ENCODE results near the gene SAMSN1. TPM values are rescaled to one million over a fixed set of nuclear protein-coding genes. Genes with fewer than 3 reads are reported as not detected.
A peak's percentile ranks its signal among the peaks of the same experiment; 100 is the strongest.
"Not testable (repeated sequence)": the region's sequence is repeated elsewhere in the genome, so short reads cannot be mapped to it uniquely, and the experiment has no call there.

Gene SAMSN1
- total RNA-seq, 2 donors from 2014 or later = 2.8 to 4.2 TPM

GRCh38 chr21:14569026-14569621 is 23.0 kb upstream of the SAMSN1 start:
- ATAC-seq (no peak), DNase-seq (no peak)
- intact Hi-C loops (cut with DNase I, micrococcal nuclease) = no loop called here

GRCh38 chr21:14567331-14568279 is 21.5 kb upstream of the SAMSN1 start:
- peak in 1 of 2 donors; percentile 6 for DNase-seq
- ATAC-seq = no peak
- intact Hi-C loops (cut with DNase I, micrococcal nuclease) = no loop called here

DNA sequence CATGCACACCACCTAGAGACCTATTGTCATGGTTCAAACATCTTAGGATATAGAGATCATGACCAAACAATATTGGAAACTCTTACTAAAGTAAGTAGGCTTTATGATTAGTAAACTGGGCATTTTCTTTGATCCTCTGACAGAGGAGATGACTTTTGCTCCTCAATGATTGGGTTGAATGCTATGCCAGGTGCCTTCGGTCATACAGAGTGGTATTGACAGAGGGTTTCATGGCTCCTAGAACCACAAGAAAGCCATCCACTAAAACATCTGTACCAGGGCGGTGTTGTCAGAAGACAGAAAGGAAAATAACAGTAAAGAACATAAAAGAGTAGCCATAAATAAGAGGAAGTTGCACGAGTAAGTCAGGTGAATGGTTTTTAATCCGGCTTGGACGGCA is 20.8 kb upstream of the SAMSN1 start:
- ATAC-seq (no peak), DNase-seq (no peak)
- intact Hi-C loops (cut with DNase I, micrococcal nuclease) = no loop called here

DNA sequence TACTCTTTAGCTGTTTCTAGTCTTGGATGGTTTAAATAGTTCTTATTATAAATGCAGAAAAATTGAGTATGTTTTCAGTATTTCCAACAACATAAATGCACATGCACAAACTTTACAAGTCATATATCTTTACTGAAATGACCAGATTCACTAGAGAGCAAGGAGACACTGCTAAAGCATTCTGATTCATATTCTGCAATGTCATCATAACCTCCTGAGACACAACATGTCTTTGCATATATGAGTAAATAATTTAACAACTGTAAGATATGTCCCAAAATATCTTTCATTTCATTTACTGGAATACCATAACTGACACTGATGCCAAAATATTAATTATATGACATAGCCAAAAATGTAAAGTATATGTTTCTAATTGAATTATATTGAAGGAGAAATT is 16.8 kb upstream of the SAMSN1 start:
- no peak for ATAC-seq
- intact Hi-C loops (cut with DNase I, micrococcal nuclease) = no loop called here
- no peak for DNase-seq

DNA sequence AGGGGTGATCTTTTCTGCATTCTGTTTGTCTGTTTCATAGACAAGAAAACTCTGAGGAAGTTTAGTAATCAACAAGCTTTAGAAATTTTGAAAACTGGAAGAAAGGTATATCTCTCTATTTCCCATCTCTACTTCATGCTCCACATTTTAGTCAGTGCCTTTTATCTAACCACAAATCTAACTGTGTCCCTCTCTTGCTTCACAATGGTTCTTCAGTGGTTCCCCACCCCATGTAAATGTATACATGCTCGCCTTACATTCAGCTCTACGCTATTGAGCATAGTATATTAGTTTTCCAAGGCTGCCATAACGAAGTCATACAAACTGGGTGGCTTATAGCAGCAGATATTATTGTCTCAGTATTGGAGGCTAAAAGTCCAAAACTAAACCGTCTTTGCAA is 14.4 kb upstream of the SAMSN1 start:
- intact Hi-C loops (cut with DNase I, micrococcal nuclease) = no loop called here
- ATAC-seq = no peak
- DNase-seq = no peak

DNA sequence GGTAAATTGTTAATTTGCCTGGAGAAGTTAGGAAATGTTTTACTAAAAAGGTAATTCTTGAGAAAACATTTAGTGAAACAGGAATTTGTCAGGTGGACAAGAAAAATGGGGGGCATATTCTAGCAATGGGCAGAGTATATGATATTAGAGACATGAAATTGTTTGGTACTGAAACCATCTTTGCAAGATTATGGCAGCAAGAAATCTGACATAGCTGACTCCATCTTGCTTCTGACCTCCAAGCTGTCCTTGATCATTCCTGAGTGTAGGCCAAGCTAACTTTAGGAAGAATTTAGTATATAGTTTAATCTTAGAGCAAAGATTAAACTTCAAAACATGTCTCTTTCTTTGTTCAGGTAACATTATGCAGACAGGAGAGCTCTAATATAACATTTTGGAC is 14.0 kb upstream of the SAMSN1 start:
- ATAC-seq (no peak), DNase-seq (no peak)
- intact Hi-C loops (cut with DNase I, micrococcal nuclease) = no loop called here

- intact Hi-C loops (cut with DNase I, micrococcal nuclease) = no loop called here
Measured at GRCh38 chr21:14559102-14559501, 13.0 kb upstream of the SAMSN1 start.

GRCh38 chr21:14557413-14557812 is 11.3 kb upstream of the SAMSN1 start:
- ATAC-seq (no peak), DNase-seq (no peak)
- intact Hi-C loops (cut with DNase I, micrococcal nuclease) = no loop called here

More at GRCh38 chr21:14559102-14559501, 13.0 kb upstream of the SAMSN1 start:
- ATAC-seq (peak; percentile 53), DNase-seq (no peak)

- DNase-seq (no peak), ATAC-seq (no peak)
- intact Hi-C loops (cut with DNase I, micrococcal nuclease) = no loop called here
Measured at GRCh38 chr21:14554948-14555347, 8.8 kb upstream of the SAMSN1 start.

DNA sequence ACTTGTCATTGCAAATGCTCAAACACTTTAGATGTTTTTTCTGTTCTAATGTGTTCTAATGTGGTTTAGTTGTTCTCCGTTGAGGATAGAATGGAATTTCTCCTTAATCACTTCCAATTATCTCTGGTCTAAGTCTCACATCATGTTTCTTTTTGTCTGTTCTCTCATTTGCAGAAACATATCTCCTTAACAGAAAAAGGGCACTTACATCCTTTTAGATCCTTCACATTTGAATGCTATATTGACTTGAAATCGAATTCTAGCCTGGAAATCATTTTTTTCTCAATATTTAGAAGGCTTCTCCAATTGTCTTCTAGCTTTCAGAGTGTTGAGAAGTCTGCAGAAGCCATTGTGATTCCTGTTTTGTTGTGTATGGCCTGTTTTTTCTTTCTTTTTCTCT is 7.3 kb upstream of the SAMSN1 start:
- DNase-seq (no peak), ATAC-seq (no peak)
- intact Hi-C loops (cut with DNase I, micrococcal nuclease) = no loop called here

DNA sequence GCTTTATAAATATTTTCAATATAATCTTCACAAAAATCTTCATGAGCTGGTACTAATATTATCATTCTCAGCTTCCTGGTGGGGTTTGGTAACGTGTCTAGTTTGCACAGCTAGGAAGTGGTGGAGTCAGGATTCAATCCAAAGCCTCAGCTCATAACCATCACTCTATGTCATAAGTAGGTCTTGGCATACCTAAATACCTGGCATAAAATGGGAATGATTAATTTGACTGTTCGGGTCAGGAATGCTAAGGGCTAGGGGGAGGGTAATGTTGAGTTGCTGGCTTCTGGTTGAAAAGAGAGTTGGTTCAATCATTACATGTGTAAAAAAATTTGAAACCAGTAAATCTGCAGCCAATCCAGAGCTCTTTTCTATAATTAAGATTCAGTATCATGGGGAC is 5.6 kb upstream of the SAMSN1 start:
- intact Hi-C loops (cut with DNase I, micrococcal nuclease) = no loop called here
- DNase-seq = no peak
- no peak for ATAC-seq

GRCh38 chr21:14550135-14550534 is 4.0 kb upstream of the SAMSN1 start:
- no peak for ATAC-seq

DNA sequence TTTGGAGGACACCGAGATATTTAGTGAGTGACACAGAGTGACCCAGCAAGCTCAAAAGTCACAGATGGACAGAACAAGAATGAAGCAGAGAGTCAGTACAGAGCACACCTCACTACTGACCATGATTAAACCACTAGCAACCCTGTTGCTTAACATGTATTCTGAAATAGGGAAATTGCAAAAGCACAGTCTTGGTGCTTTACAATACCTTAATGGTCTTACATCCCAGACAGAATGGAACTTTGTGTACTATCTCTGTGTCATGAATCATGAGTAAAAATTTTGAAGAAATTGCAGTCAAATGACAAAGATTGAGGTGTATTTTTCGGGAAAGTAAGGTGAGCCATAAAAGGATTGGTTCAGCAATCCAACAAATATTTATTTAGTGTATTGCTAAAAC is 2.7 kb upstream of the SAMSN1 start:
- ATAC-seq (no peak), DNase-seq (no peak)
- intact Hi-C loops (cut with DNase I, micrococcal nuclease) = no loop called here

More at GRCh38 chr21:14550135-14550534, 4.0 kb upstream of the SAMSN1 start:
- intact Hi-C loops (cut with DNase I, micrococcal nuclease) = no loop called here
- DNase-seq = no peak

- intact Hi-C loops (cut with DNase I, micrococcal nuclease) = no loop called here
- DNase-seq = no peak
- no peak for ATAC-seq
Measured at GRCh38 chr21:14547834-14548513, 1.9 kb upstream of the SAMSN1 start.

- intact Hi-C loops (cut with DNase I, micrococcal nuclease); DNase-seq; ATAC-seq: not testable (repeated sequence)
Measured at GRCh38 chr21:14546719-14547118, 604 bp upstream of the SAMSN1 start.

GRCh38 chr21:14543983-14544382 is 2.1 kb downstream of the SAMSN1 start:
- ATAC-seq = no peak
- no peak for DNase-seq
- intact Hi-C loops (cut with DNase I, micrococcal nuclease) = no loop called here

DNA sequence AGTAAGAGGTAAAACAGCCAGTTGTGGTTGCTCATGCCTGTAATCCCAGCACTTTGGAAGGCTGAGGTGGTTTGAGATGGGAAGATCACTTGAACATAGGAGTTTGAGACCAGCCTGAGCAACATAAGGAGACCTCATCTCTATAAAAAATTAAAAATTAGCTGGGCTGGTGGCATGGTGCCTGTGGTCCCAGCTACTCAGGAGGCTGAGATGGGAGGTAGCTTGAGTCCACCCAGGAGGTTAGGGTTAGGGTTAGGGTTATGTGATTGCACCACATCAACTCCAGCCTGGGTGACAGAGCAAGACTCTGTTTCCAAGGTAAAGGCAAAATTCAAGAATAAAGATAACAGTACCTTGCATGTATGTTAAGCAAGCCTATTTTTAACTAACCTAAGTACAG is 3.5 kb downstream of the SAMSN1 start:
- ATAC-seq (no peak), DNase-seq (no peak)
- intact Hi-C loops (cut with DNase I, micrococcal nuclease) = no loop called here

GRCh38 chr21:14541841-14542490 is 4.1 kb downstream of the SAMSN1 start:
- intact Hi-C loops (cut with DNase I, micrococcal nuclease) = no loop called here
- no peak for ATAC-seq
- DNase-seq = peak in 1 of 2 donors; percentile 14

- DNase-seq = no peak
- intact Hi-C loops (cut with DNase I, micrococcal nuclease) = no loop called here
- no peak for ATAC-seq
Measured at GRCh38 chr21:14538483-14538882, 7.6 kb downstream of the SAMSN1 start.

All from left colon (tissue), 2 donors.